Suppressor macrophage treated with lipopolysaccharide for 4 hours (primary cell): ENCODE data around the gene TFIP11.

Experiments used
- DNase-seq: peaks from one replicate; pipeline ENCODE4 v3.0.0-alpha.2; 2020

TFIP11 gene

DNA sequence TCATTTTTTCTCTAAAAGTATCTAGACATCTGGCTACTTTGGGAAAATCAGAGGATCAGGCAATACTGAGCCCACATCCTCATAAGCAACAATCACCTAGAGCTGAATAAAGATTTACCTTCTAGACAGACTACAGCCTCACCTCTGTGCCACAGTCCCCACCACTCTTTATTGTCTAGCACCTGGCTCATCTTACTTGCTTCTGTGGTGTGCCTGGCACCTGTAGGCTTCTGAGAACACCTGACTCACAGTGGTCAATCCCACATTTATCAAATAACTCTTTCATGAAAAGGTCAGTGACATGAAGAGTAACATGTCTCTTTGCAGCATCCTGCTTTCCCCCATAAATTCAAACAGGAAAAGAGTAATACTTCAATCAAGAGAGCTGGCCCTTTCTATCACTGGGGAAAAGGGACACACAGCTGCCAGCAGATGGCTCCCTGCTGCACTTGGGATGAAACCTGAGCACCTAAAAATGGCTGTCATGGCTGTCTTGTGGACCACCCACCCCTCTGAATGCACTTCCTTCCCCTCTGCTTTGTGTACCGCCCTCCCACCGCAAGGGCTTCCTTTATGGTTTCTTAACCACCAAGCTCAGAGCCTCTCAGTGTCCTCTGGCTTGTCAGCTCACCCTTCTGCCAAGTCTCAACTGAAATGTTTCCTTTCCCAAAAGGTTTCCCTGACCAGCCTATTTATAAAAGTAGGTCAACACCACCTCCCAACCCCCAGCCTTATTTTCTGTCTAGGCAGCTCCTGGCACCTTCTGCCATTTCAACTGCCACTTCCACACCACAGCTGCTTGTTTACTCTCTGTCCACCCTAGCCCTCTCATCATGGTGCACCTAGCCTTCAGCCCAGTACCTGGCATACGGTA lies 9.3 kb downstream of the TFIP11 start:
- peak; percentile 41 for DNase-seq

DNA sequence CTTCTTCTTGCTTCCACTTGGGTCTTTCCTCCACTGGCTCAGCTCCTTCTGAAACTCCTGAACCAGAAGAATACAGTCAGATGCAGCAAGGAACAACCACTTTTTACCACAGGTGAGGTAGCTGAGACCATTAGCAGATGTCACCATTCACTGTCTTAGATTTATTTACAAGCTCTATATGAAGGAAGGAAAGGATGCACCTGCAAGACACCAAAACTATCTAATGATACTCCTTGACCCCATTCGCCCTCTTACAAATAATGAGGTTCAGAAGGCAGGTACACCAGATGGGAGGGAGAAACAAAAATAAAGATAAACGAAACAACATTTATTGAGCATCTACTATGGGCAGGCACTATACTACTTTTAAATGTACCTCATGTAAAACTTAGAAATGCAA lies 10.3 kb downstream of the TFIP11 start:
- DNase-seq = no peak

DNA sequence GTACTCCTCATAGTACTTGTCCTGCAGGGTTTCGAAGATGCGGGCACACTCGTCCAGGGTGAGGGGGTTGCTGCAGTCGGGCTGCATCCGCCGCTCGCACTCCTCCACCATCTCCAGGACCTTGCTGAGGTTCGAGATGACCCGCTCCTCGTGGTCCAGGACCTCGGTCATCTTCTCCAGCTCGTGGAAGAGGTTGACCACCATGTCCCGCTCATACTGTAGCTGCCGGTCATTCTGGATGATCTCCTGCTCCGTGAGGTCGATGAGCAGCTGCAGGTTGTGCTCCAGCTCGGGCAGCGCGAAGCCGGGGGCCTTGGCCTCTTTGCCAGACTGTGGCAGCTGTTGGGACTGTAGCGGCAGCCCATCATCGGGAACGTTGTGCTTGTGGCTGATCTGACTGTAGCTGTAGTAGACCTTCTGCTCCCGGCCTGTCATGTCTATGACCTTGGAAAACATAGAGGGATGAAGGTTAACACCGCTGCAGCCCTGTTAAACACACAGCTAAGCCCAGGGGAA lies 13.0 kb downstream of the TFIP11 start:
- no peak for DNase-seq

DNA sequence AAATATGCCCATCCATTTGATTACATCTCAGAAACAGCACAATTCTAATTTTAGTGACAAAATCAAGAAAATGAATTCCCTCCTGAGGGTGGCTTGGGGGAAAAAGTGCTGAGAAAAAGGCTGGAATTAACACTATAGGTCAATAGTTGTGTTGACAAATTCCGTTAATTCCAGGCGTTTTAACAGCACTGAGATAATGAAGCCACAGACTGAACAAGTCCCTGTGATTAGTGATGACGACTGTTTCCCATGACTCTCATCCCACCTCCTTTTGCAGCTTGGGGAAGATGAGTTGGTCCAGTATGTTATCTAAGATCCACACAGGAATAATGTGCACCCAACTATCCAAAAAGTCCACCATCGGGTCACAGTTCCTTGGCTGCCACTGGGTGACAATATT lies 15.8 kb downstream of the TFIP11 start:
- DNase-seq = no peak

DNA sequence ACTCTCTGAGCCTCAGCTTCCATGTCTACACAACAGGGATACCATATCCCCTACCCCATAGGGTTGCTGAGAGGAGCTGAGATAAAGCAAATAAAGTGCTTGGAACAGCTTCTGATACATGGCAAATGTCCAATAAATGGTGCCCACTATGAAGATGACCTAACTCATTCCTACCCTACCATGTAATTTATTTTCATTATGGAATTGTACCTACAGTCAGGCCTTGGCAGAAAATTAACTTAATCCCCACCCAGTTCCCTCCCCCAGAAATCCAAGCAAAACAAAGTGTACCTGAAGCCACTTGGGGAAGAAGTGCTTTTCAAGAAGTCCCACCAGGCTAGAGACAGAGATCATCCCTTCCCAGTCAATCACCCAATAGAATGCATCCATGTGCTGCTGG lies 17.8 kb downstream of the TFIP11 start:
- no peak for DNase-seq

DNA sequence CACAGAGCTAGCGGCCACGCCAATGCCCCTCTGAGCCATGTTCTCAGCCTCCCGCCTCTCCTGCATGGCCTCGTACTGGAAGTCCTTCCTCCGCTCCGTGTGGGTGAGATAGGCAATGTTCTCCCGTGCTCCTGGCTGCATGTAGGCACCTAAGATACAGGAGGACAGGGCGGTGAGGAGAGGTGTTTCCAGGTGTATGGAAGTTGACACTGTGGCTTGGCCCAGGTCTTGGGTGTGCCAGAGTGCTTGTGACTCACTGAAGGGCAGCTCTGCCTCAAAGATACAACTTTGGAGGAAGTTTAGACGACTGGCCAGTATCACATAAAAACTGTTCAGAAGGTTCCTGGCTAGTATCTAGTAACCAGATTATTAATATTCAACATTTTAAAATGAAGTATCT lies 20.1 kb downstream of the TFIP11 start:
- DNase-seq = no peak

DNA sequence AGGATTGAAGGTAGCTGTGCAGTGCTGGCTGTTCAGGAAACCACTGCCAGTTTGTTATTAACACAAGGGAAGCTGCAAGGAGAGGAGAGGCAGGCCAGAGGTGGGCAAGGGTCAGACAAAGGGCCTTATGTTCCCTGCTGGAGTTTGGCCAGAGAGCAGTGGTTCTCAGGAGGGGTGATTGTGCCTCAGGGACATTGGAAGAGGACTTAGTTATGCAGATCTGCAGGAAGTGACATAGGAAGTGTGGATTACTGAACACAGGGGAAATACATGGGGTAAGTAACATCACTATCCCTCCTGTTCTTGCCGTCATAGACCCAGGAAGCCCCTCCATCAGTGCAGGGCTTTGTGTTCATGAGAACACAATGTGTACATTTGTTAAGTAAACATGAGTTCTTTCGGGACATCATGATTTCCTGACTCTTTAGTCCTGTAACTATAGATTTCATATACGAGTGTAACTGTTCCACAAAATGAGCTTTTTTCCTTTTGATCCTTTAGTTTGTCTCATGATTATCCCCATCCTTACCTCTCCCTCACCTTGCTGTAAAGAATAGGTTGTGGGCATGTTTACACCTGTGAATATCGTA lies 22.7 kb downstream of the TFIP11 start:
- DNase-seq = no peak

DNA sequence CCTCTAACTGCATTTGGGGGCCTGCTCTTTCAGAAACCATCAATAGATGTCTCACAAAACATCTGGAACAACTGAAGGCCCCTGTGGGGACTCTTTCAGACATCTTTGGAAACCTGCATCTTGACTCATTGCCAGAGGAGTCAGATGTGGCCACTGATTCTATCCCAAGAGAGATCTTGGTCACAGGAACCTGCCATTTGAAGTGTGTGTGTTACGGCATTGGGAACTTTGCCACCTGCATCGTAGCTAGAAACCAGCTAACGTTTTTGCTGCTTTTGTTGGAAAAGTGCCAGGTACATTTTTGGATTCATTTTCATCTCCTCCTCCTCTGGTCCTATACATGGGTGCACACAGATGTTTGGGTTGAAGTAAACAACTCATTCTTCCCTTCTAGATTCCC lies 24.3 kb downstream of the TFIP11 start:
- no peak for DNase-seq

DNA sequence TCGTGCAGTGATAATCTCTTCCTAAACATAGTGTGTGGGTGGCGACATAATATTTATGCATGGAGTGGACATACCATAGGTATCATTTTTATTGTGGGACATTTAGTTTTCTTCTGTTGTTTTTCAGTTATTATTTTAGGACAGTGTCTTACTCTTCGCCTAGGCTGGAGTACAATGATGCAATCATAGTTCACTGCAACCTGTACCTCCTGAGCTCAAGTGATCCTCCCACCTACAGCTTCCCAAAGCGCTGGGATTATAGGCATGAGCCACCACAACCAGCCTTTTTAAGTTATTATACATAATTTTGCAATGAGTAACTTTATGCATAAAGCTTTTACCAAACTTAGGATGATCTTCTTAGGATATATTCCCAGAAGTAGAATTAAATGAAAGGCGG lies 25.9 kb downstream of the TFIP11 start:
- DNase-seq = no peak

DNA sequence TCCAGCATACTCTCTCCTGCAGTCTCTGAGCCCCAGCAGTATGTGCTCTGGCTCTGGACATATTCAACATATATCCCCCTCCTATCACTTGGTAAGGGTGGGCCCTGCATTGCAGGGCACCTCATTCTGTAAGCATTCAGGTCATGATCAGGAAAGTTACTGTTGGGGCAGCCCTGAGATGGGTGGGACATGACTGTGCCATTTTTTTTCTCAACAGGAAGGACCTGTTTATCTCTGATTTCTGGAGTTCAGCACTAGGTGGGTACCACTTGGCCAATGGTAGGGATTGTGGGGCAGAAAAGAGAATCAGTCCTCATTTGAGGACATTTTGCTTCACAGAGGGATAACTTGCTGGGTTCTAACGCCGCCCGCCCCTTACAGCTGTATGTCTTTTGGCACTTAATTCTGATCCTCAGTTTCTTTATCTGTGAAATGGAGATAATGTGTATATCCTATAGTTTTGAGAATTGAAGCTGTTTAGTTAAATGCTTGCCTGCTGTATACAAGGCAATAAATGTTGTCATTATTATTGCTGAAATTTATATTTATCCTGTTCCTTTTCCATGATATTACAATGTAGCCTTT lies 26.4 kb downstream of the TFIP11 start:
- no peak for DNase-seq

DNA sequence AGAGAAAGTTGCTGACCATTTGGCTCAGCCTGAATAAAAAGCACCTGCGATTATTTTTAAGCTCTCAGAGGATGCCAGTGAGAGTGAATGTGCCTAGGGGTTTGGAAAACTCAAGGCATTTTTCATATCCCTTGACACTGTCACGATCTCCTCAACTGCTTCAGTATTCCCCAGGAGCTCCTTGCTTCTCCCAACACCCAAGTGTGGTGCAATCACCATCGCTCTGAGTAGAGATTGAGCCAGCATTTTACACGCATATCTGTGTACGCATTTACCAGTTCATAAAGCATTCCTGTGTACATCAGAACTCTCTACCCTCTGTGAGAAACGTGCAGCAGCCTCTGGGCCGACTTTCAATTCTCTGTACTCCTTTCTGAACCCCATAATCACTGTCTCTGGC lies 27.3 kb downstream of the TFIP11 start:
- no peak for DNase-seq

DNA sequence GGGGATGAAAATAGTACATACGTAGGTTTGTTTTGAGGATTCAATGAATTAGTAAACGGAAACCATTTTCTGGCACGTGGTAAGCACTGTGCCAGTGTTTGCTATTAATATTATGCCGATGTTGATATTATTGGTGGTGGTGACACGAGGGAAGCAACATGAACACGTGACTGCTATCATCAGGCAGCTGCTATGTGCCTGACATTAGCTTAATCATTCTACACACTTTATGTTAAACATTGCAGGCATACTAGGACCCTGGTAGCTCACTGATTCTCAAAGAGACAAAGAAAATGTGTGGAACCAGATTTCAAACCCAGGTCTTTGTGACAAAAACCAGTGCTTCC lies 27.9 kb downstream of the TFIP11 start:
- no peak for DNase-seq

DNA sequence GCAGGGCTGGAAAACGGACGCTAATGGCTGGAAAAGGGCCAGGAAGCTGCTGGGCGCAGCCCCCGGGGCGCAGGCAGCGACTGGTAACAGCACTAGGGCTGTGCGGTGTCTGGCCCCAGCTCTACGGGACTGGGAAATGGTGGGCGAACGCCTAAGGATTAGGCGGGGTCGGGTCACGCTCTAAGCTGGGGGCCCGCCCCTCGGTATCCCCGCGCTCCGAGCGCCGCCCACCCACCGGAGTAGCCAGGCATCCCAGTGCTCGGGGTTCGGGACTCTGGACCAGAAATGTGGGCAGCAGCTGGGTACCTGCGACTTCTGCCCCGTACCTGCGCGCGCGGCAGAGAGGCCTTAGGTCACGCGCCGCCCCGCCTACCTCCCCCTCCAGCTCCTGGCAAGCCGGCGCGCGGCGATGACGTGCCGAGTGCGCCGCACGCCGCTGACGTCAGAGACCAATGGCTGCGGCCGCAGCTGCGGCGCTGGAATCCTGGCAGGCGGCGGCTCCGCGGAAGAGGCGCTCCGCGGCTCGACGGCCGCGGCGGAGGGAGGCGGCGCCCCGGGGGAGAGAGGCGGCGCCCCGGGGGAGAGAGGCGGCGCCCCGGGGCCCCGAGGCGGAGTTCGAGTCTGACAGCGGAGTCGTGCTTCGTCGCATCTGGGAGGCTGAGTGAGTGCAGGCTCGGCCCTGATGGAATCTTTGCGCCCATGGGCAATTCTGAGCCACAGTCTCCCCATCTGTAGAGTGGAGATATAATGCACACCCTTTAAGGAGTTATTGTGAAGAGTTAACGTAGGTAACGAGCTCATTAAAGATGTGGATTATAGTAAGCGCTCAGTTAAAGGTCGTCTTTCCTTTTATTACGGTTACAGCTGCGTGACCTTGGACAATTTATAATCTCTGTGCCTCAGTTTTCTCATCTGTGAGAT lies 28.6 kb downstream of the TFIP11 start, which contains the start of the genes HPS4 and SRRD:
Gene HPS4 (minus strand): TSS at position 345 of the 921 bp plus-strand sequence. CDS start 2,021 bp downstream, outside the sequence.
Gene SRRD (plus strand): TSS at position 439 of the 921 bp plus-strand sequence. CDS start 14 bp downstream, at position 453.
- peak; percentile 94 for DNase-seq

DNA sequence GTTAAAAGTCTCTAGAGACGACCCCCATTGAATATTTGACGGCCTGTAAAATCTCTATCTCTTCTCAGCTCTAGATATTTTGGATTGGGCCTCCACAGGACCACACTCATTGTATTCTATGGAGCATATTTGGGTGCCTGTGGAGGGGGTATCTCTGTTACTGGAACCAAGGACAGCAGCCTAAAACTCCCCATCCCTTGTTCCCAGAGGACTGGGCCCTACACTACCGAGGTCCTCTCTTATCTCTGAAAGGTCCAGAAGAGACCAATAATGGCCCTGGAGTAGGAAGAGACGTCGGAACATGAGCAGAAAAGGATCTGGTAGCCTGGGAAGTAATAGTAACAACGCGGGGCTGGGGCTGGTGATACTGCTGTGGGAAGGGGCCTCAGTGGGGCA lies 29.2 kb downstream of the TFIP11 start:
- no peak for DNase-seq

DNA sequence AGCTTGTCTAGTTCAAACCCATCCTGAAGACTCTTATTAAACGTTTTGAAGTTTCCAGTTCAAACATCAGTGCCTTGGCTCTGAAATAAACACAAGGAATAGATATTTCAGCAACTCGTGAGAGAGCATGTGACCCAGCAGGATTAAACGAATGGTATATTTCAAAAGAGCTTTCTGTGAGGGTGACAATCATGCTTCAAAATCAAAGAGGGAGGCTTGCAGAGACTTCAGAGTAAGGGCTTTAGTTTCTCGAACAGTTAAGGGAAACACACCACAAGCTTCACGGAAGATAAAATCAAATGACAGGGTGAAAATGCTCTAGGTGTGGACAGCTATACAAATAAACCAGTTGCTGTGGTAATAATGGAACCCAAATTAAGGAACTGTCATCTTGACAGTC lies 30.1 kb downstream of the TFIP11 start:
- no peak for DNase-seq

DNA sequence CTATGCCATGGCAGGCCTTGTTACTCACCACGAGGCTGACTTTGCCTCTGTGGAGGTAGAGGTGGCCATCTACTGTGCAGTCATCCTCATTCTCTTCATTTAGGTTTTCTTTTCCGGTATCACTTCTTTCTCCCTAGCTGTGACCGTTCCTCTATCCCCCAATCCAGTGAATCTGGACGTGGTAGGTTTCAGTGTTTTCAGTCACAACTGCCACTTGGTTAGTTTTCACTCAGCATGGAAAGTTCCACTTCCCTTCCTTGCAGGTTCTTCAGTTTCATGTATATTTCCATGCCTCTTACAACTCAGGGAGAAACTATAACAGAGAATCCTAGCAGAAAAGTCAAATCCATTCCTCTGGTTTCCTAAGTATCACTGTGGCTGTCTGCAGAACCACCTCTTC lies 30.6 kb downstream of the TFIP11 start:
- peak; percentile 56 for DNase-seq

DNA sequence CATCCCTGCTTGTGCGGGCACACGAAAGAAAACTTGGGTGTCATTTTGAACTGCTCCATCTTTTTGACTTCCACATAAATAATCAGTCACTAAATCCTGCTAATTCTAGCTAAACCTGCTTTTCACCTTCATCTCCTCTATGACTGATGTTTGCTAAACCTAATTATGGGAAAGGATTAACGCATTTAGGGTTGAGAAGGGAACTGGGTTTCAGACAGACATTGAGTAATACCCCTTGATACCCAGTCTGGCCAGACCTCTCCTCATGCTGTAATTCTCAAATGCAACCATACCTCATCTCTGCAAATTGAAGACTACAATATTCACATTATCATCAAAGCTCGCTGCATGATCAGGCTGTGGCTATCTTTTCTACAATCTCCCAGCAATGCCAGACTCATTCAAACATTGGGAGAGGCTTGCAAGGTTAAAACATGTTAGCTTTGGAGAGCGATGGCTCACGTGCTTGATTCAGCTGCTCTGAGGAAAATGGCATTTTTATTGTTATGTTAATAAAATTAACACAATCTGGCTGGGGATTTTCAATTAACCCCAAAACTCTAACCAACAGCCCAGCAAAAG lies 31.1 kb downstream of the TFIP11 start:
- DNase-seq = no peak

DNA sequence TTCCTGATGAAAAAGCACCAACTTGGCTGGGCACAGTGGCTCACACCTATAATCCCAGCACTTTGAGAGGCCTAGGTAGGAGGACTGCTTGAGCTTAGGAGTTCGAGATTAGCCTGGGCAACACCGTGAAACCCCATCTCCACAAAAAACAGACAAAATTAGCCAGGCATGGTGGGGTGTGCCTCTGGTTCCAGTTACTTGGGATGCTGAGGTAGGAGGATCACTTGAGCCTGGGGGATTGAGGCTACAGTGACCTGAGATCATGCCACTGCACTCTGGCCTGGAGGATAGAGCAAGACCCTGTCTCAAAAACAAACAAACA lies 31.7 kb downstream of the TFIP11 start:
- no peak for DNase-seq

DNA sequence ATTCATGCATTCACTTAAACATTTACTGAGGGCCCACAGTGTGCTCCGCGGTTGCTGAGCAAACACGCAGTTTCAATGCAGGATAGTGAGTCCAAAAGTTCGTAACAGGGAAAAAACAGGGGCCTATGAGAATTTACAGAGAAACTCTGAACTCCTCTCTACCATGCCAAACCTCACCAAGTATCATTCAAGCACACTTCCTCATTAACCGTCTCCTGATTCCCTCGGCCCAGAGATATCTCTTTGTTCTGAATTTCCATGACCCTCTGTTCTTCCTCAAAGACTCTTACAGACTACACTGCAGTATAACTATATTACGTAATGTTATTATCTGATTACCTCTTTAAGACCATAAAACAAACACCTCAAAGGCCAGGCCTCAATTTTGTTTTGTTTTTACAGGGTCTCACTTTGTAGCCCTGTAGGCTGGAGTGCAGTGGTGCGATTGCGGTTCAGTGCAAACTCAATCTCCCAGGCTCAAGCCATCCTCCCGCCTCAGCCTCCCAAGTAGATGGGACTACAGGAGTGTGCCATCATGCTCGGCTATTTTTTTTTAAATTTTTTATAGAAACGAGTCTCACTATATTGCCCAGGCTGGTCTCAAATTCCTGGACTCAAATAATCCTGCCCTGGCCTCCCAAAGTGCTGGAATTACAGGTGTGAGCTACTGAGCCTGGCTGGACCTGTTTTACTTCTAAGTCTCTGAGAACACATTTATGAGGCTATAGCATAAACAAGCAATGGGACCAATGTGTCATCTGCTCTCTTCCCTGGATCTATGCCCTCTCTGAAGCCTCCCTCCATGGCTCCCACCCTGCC lies 32.3 kb downstream of the TFIP11 start:
- DNase-seq = peak; percentile 47

DNA sequence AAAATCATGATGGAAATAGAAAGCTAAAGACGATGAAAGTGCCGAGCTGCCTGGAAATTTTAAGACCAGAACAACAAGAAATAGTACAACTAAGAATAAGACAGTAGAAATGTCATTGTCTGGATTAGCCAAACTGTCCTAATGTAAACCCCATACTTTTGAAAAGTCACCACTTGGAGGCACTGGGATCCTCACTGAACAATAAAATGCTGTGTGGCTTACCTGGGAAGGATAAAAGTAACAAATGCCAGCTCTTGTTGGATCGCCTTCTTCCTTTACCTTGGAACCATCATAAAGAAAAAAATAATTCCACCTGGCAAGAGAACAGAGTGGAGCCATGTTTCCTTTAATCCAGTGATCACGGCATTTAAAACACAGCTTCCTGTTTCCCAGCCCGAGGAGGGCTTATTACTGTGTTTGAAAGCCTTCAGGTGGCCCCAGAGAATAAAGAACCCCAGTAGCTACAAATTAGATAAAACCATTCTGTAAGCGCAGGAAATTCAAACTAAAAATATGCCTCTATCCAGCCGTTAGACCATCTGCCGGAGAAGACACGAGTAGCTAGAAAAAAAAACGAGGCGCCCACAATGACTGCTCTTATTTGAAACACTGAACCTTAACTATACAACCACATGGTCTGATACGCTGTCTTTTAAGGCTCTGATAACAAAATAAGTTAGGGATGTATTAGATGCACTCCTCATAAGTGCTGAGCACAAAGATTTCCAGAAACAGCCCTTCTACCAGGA lies 33.1 kb downstream of the TFIP11 start:
- no peak for DNase-seq

DNA sequence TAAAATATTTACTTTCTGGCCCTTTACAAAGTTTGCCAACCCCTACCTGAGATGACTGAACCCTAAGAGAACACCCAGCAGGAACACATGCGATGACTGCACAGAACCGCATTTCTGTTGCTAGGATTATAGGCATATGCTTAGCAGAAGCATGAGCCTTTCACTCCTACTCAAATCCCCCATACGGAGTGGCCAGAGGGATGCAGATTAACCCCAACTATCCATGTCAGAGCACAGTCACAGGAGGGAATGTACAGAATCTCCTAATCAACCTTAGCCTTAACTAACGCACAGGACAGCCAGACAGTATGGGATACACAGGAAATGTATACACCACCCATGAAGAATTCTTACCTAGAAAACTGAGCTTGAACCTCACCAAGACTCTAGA lies 34.9 kb downstream of the TFIP11 start:
- no peak for DNase-seq
